HG02610 (cell line): ENCODE measurements around the gene KLHL21.
"Not testable (repeated sequence)": the region's sequence is repeated elsewhere in the genome, so short reads cannot be mapped to it uniquely, and the experiment has no call there.

Experiments
- ATAC-seq: cut with Tn5 transposase; IDR thresholded peaks from one replicate; pipeline ENCODE4 v1.9.1; 2021; ENCODE audit warnings: mild to moderate bottlenecking, moderate library complexity; ENCODE audit not compliant: unreplicated experiment

KLHL21 gene

GRCh38 chr1:6602669-6603237 lies at the start of gene KLHL21:
KLHL21 (minus strand) TSS chr1:6602869; CDS start chr1:6602817, 52 bp downstream.
- peak; percentile 46 for ATAC-seq

- no peak for ATAC-seq
Measured at GRCh38 chr1:6651909-6652308, 49.2 kb upstream of the KLHL21 start.

DNA sequence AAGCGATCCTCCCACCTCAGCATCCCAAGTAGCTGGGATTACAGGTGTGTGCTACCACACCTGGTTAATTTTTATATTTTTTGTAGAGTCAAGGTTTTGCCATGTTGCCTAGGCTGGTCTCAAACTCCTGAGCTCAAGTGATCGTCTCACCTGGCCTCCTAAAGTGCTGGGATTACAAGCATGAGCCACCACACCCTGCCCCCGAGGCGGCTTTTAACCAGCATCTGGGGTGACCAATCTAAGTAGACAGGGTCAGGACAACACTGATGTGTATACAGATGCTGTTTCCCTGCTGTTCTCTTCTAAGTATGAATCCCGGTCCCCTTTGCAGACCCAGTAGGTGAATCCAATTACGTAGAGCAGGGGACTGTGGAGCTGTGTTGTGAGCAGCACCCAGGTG lies 45.9 kb upstream of the KLHL21 start:
- no peak for ATAC-seq

DNA sequence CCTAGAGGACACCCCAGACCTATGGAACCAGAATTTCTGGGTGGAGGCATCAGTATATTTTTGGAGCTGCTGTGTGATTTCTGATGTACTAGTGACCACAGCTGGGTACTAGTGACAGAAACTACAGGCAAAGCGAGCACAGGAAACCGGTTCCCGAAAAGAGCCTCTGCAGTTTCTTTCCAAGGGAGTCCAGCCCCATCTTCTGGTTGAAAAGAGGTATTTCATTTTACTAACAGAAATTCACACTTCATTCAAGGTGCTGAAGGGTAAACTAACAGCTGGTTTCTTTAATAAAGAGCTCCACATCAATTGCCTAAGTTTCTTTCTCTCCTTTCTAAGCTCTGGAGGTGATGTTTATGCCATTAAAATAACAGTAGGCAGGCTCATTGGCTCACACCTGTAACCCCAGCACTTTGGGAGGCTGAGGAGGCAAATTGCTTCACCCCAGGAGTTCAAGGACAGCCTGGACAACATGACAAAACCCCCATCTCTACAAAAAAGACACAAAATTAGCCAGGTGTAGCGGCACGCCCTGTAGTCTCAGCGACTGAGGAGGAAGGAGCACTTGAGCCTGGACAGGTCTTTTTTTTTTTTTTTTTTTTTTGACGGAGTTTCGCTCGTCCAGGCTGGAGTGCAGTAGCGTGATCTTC lies 44.0 kb upstream of the KLHL21 start:
- ATAC-seq = no peak

DNA sequence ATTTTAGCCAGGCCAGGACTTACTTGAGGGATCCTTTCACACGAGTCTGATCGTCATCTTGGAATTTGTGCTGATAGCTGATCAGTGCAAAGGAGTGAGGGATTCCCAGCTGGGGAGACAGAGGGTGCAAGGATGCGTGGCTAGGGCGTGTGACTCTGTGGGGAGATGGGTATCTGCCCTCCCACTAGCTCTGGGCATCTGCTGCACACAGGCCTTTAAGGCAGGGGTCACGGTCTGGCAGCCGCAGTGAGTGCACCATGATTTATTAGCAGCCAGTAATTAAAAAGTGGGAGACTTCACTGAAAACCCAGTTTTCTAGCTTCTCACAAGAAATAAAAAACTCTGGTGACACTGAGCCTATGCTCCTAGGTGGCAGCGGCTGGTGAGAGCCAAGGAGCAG lies 42.3 kb upstream of the KLHL21 start:
- no peak for ATAC-seq

- not testable (repeated sequence) for ATAC-seq
Measured at GRCh38 chr1:6640867-6641266, 38.2 kb upstream of the KLHL21 start.

GRCh38 chr1:6638226-6638625 lies 35.6 kb upstream of the KLHL21 start:
- ATAC-seq = no peak

DNA sequence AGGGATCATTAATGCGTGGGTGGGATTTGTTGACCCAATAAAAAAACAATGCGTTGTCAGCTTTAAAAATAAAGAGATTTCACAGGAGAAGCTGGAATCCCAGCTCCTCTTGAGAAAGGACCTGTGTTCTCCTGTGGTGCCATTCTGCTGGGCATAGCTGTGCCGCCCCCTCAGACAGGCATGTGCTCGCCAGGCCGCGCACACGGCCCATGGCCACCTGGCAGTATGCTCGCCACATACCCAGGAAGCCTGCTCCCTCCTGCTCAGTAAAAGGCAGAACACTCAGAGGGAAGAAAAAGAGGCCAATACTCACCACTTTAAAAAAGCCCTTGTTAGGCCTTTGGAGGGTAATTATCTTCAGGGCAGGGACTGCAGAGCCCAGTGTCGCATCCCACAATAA lies 35.1 kb upstream of the KLHL21 start:
- no peak for ATAC-seq

GRCh38 chr1:6636778-6637177 lies 34.1 kb upstream of the KLHL21 start:
- ATAC-seq = not testable (repeated sequence)

DNA sequence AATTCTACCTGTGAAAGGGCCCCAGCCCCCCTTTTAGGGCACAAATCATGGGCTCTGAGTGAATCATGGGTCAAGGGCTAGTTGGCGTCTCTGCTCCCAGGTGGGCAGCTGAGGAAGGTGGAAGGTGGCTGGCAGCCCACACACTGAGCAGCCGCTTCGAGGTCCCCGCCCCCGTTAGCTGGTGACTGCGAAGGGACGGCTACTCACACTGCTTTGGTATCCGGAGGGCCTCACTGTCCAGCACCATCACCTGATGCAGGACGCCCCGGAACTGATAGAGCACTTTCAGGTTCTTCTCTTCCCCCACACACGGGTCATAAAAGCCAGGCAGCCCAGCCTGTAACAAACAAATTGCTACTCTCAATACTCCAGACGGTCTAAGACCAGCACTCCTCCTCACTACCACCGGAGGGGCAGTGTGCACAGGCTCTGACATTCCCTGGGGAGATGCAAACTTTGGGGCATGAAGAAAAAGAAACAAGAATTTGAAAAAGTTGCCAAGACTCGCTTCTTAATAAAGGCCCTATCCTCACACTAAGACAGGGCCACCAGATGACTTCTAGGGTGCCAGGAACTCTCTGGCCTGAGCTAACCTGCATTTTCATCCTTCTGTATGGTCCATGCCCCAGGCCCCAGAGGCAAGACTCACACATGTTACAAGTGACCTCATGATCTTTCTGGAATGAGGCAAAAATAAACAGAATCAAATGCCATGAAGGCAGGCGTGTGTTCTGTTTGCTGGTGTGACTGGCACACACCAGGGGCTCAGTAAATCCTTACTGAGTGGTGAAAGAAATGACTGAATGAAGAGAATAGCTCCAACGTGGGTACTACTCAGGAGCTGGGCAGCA lies 33.5 kb upstream of the KLHL21 start:
- ATAC-seq = no peak

DNA sequence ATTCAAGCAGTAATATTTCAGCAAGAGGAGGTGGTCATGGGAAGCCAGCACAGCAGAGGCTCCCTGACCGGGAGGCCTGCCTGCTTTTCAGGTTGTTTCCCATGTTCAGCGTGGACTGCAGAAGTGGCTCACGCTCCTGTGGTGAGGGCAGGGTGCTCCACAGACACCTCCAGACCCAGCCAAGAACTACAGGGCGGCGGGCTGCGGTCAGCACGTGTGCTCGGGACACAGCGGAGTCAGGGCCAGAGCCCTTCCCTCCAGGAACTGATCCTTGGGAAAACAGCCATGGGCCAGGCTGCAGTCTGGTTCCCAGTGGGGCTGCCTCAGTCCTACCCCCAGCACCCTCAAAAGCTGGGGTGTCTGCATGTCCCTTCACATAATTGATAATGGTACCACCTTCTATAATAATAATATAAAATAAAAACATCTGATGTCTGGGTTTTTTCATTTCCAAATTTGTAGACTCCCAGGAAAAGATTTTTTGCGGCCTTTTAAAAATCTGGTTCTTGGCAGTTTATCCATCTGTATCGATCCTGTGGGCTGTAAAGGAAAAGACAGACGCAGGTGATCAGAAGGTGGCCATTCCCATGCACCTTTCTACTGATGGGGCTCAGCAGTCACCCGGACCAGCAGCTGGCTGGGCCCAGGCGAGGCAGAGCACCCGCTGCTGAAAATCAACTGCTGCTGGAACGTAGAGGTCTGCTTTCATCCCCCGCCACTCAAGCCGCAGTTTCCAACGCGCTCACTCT lies 32.7 kb upstream of the KLHL21 start:
- ATAC-seq = no peak

GRCh38 chr1:6634371-6635052 lies 31.8 kb upstream of the KLHL21 start:
- ATAC-seq = no peak

GRCh38 chr1:6632588-6633514 lies 30.2 kb upstream of the KLHL21 start:
- ATAC-seq = no peak

GRCh38 chr1:6631058-6631457 lies 28.4 kb upstream of the KLHL21 start:
- no peak for ATAC-seq

DNA sequence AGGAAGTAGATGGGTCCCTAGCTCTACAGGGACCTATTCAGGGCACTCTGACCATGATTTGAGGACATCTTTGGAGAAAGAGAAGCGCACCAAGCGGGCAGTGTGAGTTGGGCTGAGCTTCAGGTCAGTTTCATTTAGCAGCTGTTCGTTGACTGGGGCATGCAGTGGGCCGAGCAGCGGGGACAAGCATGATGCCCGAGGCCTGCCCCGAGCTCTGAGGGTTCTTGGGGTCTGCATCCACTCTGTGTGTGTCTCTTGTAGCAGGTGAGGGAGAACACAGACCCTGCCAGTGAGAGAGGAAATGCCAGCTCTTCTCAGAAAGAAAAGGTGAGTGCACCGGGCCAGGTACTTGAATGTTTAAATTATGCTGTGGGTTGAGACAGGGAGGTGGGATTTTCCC lies 27.4 kb upstream of the KLHL21 start:
- ATAC-seq = no peak

DNA sequence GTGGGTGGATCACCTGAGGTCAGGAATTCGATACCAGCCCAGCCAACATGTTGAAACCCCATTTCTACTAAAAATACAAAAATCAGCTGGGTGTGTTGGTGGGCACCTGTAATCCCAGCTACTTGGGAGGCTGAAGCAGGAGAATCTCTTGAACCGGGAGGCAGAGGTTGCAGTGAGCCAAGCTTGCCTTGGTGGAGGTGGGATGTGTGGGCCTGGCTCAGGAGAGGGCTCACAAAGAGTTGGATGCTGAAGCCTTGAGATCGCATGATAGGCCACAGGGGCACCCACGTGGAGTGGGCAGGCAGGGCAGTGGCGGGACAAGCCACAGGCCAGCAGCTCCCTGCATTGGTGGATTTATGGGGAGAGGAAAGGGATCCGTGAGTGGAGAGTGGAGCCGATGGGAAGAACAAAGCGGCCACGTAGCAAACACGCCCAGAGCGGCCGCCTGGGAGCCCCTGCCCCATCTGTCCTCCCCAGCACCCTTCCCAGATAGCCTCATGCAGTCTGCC lies 26.4 kb upstream of the KLHL21 start:
- no peak for ATAC-seq

- ATAC-seq = no peak
Measured at GRCh38 chr1:6627841-6628545, 25.3 kb upstream of the KLHL21 start.

DNA sequence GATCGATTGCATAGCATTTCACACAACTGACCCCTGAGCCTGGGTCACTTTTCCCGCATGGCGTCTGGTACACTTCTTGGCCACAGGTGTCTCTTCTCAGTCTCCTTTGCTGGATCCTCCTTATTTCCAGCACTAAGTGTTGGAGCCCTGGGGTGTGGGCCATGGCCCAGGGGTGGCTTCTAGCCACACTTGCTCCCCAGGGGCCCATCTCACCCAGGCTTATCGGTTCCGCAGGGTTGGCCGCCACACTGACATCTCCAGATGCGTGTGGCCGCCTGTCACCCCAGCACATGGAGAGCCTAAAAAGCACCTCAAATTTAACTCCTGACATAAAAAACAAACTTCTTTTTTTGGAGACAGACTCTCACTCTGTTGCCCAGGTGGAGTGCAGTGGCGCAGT lies 24.4 kb upstream of the KLHL21 start:
- ATAC-seq = no peak

DNA sequence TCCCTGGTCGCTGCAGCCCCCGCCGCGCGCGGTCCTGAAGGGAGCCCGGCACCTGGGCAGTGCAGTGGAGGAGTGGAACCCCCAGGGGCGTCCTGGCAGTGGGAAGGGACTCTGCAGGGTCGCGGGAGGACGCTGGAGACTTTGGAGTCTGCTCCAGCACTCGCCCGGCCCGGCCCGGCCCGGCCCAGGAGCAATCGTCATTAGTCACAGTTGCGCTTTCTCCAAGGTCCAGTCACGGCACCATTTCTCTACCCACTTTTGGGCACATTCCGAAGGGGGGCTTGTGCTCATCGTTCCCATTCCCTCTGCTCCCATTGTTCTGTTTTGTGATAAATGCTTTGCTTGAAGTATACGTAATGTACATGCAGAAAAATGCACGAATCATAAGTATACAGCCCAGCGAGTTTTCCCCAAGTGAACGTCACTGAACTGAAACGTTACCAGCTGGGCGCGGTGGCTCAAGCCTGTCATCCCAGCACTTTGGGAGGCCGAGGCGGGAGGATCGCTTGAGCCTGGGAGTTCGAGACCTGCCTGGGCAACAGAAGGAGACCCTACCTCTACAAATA lies 23.0 kb upstream of the KLHL21 start:
- ATAC-seq = no peak
